Brain pericyte (primary cell): Measurements from ENCODE around the gene ZFPM1.

ENCODE experiments used
- DNase-seq: peaks from one replicate; pipeline ENCODE4 v3.0.0-alpha.2; 2012; ENCODE audit warnings: low read depth, low spot score

The ZFPM1 gene

GRCh38 chr16:88560714-88561484, 107.8 kb downstream of the ZFPM1 start:
- no peak for DNase-seq

GRCh38 chr16:88561485-88562359, 108.6 kb downstream of the ZFPM1 start:
- DNase-seq, result no peak

GRCh38 chr16:88566158-88566557, 113.1 kb downstream of the ZFPM1 start:
- no peak for DNase-seq

GRCh38 chr16:88568710-88569613, 115.9 kb downstream of the ZFPM1 start:
- DNase-seq, result no peak

DNA sequence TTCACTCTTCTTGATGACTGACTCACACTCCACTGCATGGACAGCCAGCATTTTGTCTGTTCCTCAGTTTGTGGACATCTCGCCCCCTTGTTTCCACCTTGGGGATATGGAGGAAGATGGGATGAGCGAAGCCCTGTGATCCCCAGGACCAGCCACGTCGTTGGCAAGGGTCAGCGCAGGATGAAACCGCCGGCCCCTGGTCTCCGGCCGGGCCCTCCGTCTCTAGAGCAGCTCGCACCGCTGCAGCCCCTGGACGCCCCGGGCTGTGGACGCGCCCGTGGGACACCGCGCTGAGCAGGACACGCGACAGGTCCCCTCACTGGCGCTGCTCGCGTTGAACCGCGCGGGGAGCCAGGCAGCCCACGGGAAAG, 116.5 kb downstream of the ZFPM1 start:
- no peak for DNase-seq

DNA sequence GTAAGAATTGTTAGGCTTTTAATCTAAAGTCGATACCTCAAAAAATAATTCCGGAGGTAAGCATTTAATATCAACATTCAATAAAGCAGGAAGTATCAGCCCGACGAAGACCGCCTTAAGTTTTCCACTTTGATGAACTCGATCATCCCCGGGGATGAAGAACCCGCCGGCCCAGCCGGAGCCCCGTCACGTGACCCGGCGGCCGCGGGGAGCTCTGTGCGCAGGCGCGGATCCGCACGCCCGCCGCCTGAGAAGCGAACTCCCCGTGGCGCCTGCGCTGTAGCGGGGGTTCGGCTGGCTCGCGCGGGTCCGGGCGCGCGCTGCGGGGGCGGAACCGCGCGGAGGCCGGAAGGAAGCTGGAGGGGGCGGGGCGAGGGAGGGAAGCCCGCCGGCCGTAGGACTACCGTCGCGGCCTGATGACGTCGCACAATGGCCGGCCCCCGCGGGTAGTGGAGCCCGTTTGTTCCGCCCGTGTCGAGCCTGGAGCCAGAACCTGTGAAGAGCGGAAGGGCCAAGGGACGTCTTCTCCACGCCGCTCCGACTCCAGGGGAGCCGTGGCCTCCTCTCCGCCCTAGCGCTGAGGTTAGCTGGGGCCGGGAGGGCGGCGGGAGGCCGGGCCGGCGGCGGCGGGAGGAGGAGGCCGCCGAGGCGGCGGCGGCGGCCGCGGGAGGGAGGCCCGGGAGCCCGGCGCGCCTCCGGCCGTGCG, 117.1 kb downstream of the ZFPM1 start, which contains the start of gene ZC3H18:
TSS of gene ZC3H18 (plus strand) at position 419 of the 706 bp plus-strand sequence. CDS start 6,721 bp downstream, outside the sequence.
- peak; percentile 74 for DNase-seq

DNA sequence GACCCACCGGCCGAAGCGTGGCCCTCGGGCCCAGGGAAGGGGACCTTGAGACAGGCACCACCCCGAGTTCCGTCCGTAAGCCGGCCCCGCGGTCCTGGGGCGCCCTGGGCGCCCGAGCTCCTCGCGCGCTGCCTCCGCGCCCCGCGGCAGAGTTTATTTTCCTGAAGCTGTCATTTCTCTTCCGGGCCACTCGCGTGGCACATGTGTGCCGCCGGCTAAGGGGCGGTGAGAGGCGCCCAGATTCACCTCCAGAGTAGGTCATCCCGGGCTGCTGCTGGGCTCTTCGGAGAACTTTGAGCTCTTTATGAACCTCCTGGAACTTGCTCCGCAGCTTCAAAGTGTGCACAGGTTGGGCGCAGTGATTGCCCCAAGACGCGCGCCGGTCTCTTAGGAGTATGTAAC, 117.6 kb downstream of the ZFPM1 start:
- DNase-seq, result no peak

DNA sequence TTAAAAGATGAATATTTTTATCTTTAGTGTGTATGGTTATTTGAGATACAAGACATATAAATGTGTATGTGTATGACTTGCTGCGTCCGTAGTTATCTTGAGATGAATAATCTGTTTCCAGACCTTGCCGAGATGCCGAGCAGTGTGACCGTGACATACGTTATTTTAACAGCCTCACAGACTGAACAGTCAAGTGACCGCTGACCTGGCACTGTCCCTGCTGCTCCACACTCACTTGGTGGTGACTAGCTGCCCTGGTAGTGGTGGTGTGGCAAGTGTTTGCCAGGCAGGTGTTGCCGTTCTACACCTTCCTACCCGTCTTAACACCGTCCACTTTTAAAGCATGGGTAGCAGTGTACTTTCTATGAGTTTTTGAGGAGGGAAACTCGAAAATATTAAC, 122.2 kb downstream of the ZFPM1 start:
- no peak for DNase-seq

DNA sequence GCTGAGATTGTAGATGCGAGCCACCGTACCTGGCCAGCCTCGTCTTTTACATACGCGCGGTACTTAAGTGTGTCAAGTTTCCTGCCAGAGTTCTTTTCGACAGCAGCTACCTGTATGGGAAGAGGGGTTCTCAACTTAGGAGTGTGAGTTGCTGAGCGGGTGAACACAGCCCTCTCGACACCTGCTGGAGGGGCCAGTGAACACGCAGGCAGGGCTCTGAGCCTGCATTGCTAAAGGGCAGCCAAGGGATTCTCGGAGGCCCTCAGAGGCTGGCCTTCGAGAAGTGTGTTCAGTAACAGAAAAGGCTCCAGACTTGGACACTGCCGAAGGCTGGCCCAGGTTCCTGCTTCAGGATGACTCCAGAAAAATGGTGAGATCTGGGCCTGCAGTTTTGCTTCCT, 123.2 kb downstream of the ZFPM1 start:
- no peak for DNase-seq

- DNase-seq, result no peak
Measured at GRCh38 chr16:88577166-88577565, 124.1 kb downstream of the ZFPM1 start.

GRCh38 chr16:88578446-88579313, 125.6 kb downstream of the ZFPM1 start:
- DNase-seq, result no peak

GRCh38 chr16:88580371-88580770, 127.3 kb downstream of the ZFPM1 start:
- DNase-seq, result no peak

- DNase-seq, result no peak
Measured at GRCh38 chr16:88581033-88581432, 128.0 kb downstream of the ZFPM1 start.

- DNase-seq, result no peak
Measured at GRCh38 chr16:88582912-88583575, 130.0 kb downstream of the ZFPM1 start.

DNA sequence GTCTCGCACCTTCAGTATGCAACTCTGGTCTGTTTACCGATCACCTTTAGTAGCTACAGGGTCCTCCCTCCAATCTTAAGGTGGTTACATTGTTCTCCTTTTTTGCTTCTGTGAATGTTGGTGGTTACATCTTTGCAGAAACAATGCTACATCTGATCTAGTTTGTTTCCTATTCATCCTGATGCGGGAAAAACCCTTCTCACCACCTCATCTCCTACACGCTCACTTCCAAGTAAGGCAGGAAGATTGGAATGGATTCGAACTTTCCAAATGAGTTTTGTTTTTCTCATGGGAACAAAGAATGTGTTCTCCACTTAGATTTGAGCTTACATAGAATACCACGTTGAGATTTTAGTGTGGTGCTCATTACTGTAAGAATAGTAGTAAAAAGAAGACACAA, 131.6 kb downstream of the ZFPM1 start:
- DNase-seq, result no peak

DNA sequence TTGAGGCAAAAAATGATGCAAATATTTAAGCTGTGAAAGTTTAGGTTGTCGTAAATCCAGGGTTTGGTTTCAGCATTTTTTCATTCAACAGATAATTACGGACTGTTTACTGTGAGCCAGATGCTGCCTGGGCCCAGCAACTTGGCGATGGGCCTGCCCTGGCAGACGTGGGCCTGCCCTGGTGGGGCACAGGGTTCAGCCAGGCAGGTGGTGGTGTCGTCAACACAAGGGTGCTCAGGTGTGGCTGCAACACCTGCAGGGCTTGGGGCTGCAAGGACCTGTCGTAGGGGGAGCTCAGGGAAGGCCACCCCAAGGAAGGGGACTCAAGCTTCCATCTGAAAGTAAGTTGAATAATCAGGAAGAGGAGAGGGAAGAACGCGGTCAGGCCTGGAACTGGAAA, 132.2 kb downstream of the ZFPM1 start:
- no peak for DNase-seq

GRCh38 chr16:88585927-88586581, 133.0 kb downstream of the ZFPM1 start:
- no peak for DNase-seq
